ENCODE results near the gene MLYCD.

Gene MLYCD

GRCh38 chr16:83901101-83901500, 2.2 kb downstream of the MLYCD start:
- ChIA-PET POLR2A (no interaction called here), CTCF (interaction anchor here (0.8 to 2.1 kb wide), 4 partner anchors 10 to 286 kb away, joined by 3 to 7 read pairs (median 4); partner anchors contain the start of gene TAF1C)
- TF ChIP-seq CTCF (IDR thresholded peaks at IDR 0.05; ENCODE audit: control extremely low read depth, extremely low read depth, low read depth, missing control alignments) = no peak
- no peak for DNase-seq (ENCODE audit: extremely low spot score)

GRCh38 chr16:83903751-83904150, 4.8 kb downstream of the MLYCD start:
- TF ChIP-seq CTCF (IDR thresholded peaks at IDR 0.05; ENCODE audit: control extremely low read depth, extremely low read depth, low read depth, missing control alignments) = no peak
- POLR2A ChIA-PET = no interaction called here

GRCh38 chr16:83906683-83907082, 7.8 kb downstream of the MLYCD start:
- ChIA-PET POLR2A (no interaction called here), CTCF (no interaction called here)
- TF ChIP-seq CTCF (IDR thresholded peaks at IDR 0.05; ENCODE audit: control extremely low read depth, extremely low read depth, low read depth, missing control alignments) = no peak
- no peak for DNase-seq (ENCODE audit: extremely low spot score)

More at GRCh38 chr16:83903751-83904150, 4.8 kb downstream of the MLYCD start:
- CTCF ChIA-PET = interaction anchor here (1.4 kb wide), 1 partner anchor 53 kb away, joined by 3 read pairs; no protein-coding TSS in a partner anchor
- DNase-seq (ENCODE audit: extremely low spot score) = no peak

GRCh38 chr16:83907111-83907510, 8.2 kb downstream of the MLYCD start:
- CTCF ChIA-PET = no interaction called here
- TF ChIP-seq CTCF (IDR thresholded peaks at IDR 0.05; ENCODE audit: control extremely low read depth, extremely low read depth, low read depth, missing control alignments) = no peak
- no peak for DNase-seq (ENCODE audit: extremely low spot score)
- POLR2A ChIA-PET = no interaction called here

GRCh38 chr16:83907631-83908250, 8.8 kb downstream of the MLYCD start:
- no peak for DNase-seq (ENCODE audit: extremely low spot score)
- ChIA-PET POLR2A (no interaction called here), CTCF (interaction anchor here (1.4 kb wide), 1 partner anchor 19 kb away, joined by 6 read pairs; no protein-coding TSS in a partner anchor)
- no peak for TF ChIP-seq CTCF (IDR thresholded peaks at IDR 0.05; ENCODE audit: control extremely low read depth, extremely low read depth, low read depth, missing control alignments)

- ChIA-PET POLR2A (no interaction called here), CTCF (interaction anchor here (1.4 kb wide), 1 partner anchor 18 kb away, joined by 6 read pairs; no protein-coding TSS in a partner anchor)
- no peak for TF ChIP-seq CTCF (IDR thresholded peaks at IDR 0.05; ENCODE audit: control extremely low read depth, extremely low read depth, low read depth, missing control alignments)
- no peak for DNase-seq (ENCODE audit: extremely low spot score)
Measured at GRCh38 chr16:83908798-83909197, 9.9 kb downstream of the MLYCD start.

Data from GM10248 (cell line).